Muscle of leg (tissue), 11 donors: ENCODE measurements around the gene CFAP157. TPM values are rescaled to one million over a fixed set of nuclear protein-coding genes. Genes with fewer than 3 reads are reported as not detected.

ENCODE experiments used
- DNase-seq: peaks from one replicate; pipeline ENCODE4 v3.0.0; 2013
- H3K27ac ChIP-seq: one replicate; pipeline ENCODE4 v1.5.1; 2013; ENCODE audit warnings: mild to moderate bottlenecking, low read length, control low read depth
- H3K27me3 ChIP-seq: one replicate; pipeline ENCODE4 v1.6.1; 2013; ENCODE audit warnings: low read length; ENCODE audit not compliant: control insufficient read depth, insufficient read depth
- H3K36me3 ChIP-seq: one replicate; pipeline ENCODE4 v1.6.1; 2013; ENCODE audit warnings: low read length; ENCODE audit not compliant: control insufficient read depth, insufficient read depth
- H3K4me1 ChIP-seq: one replicate; pipeline ENCODE4 v1.6.1; 2013; ENCODE audit warnings: low read length; ENCODE audit not compliant: control insufficient read depth, insufficient read depth
- H3K4me3 ChIP-seq: one replicate; pipeline ENCODE4 v1.5.1; 2013; ENCODE audit warnings: low read length, control low read depth
- H3K9me3 ChIP-seq: replicated peaks from 2 replicates; pipeline ENCODE4 v1.6.1; 2013; ENCODE audit warnings: low read depth, low read length; ENCODE audit not compliant: control insufficient read depth
- WGBS: methylation state at CpG from one replicate; pipeline ENCODE4 v1.1.5; 2013; ENCODE audit warnings: missing lambda C conversion rate; ENCODE audit not compliant: insufficient coverage; 5-methylcytosine and 5-hydroxymethylcytosine counted together
- polyA plus RNA-seq, 8 donors: library from polyadenylated mRNA; unstranded; fragments of 120-200 nt; gene quantifications; one replicate each; pipeline versions ENCODE4 v1.2.1 to v1.2.3, GENCODE V29; 2013; ENCODE audit warnings: inconsistent platforms in 1 of 8, low replicate concordance in 1 of 8; ENCODE audit not compliant: insufficient read length in 8 of 8, insufficient read depth in 1 of 8
- total RNA-seq: library from RNA; stranded (reverse); fragments of 120-200 nt; gene quantifications from one replicate; pipeline ENCODE4 v1.2.4, GENCODE V29; 2013

Gene CFAP157
- total and polyA plus RNA-seq, 9 donors = 0.84 to 2.4 (median 1.3) TPM; not detected in 1

DNA sequence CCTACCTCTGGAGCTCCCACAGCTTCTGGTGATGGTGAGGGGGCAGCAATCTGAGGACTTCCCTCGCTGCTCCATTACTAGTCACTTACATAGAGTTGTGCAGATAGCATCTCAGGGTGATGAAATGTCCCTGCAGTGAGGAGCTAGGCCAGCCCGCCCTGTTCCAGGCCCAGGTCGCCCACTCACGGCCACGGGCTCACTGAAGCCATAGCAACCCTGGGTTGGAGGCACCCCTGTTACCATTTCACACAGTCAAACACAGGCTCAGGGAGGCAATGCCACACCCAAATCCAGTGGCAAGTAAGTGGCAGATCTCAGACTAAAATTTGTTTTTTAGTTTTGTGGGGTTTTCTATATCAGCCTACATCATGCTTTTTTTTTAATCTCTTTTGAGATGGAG is 52.1 kb downstream of the CFAP157 start:
- DNase-seq = no peak
- no peak overlapping the region for H3K4me3 ChIP-seq
- H3K4me1 ChIP-seq = peaks cover 35% of the 10 kb centered on the region
- H3K36me3 ChIP-seq = peaks cover 19% of the 10 kb centered on the region
- peaks cover 20% of the 10 kb centered on the region for H3K27me3 ChIP-seq
- no peak overlapping the region for H3K27ac ChIP-seq
- no peaks in the 10 kb centered on the region for H3K9me3 ChIP-seq
- 100% methylated on average over 2 of the region's 5 CpGs for WGBS

DNA sequence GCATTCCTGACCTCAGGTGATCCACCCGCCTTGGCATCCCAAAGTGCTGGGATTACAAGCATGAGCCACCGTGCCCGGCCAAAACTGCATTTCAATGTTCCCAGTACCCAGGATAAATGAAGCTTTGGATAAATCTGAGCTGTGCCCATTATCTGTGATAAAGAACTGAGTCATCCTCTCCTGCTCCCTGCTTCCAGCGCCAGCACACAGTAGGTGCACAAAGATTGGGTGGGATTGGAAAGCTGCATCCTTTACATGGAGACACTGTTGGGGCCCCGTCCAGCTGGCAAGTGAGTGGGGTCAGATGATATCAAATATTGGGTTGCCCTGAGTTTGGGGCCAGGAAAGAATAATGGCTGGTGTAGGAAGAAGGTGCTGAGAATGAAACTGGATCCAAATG is 54.3 kb downstream of the CFAP157 start:
- Histone ChIP-seq H3K4me1 (peaks cover 25% of the 10 kb centered on the region), H3K4me3 (no peak overlapping the region), H3K36me3 (peaks cover 19% of the 10 kb centered on the region), H3K27ac (peak overlapping the region; percentile 29), H3K27me3 (peaks cover 4% of the 10 kb centered on the region), H3K9me3 (no peaks in the 10 kb centered on the region)
- DNase-seq = no peak
- WGBS = 80% methylated on average over 5 of the region's 5 CpGs

DNA sequence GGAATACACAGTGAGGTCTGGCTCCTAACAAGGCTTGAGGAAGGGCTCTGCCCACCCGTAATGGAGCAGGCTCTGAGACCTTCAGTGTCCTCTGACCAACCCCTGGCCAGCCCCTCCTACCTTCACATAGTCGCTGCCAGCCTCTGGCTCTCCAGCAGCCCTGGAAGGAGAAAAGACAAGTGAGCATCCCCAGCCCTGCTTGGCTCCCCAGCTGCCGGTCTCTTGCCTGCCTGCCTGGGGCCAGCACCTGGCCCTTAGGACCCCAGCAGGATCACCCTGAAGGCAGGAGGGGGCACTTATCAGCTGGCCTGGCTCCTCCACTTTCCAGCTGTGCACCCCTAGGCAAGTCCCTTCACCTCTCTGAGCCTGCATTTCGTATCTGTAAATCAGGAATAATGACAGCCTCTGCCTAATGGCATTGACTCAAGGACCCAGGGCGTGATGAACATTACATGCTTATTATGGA is 54.7 kb downstream of the CFAP157 start:
- Histone ChIP-seq H3K27ac (peak overlapping the region; percentile 71), H3K36me3 (peaks cover 16% of the 10 kb centered on the region), H3K4me3 (no peak overlapping the region), H3K4me1 (peaks cover 25% of the 10 kb centered on the region), H3K27me3 (peaks cover 2% of the 10 kb centered on the region), H3K9me3 (no peaks in the 10 kb centered on the region)
- WGBS = 39% methylated on average over 4 of the region's 5 CpGs
- no peak for DNase-seq

DNA sequence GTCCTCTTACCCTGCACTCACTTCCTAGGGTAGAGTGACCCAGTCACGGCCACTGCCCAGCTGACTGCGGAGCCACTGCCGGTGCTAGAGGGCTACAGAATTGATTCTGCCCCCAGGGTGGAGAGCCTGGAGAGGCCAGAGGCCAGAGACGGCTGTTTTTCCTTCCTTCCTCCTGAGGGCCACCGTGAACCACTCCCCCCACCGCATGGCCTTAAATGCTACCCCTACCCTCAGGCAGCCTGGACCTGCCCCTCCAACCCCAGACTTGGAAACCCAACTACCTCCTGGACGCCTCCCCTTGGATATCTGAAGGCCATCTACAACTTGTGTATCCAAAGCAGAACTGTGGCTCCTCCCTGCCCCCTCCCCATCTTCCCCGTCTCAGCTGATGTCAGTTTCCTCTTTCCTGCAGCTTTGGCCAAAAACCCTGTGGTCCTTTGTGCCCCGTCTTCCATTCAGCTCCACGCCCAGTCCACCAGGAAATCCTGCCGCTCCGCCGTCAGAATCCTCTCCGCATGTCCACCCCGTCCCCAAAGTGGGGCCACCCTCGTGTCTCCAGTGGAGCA is 55.4 kb downstream of the CFAP157 start:
- Histone ChIP-seq H3K36me3 (peaks cover 21% of the 10 kb centered on the region), H3K27ac (peak overlapping the region; percentile 71), H3K9me3 (no peaks in the 10 kb centered on the region), H3K4me3 (no peak overlapping the region), H3K27me3 (peaks cover 2% of the 10 kb centered on the region), H3K4me1 (peaks cover 31% of the 10 kb centered on the region)
- 23% methylated on average over 16 of the region's 16 CpGs for WGBS
- DNase-seq = peak; percentile 64

DNA sequence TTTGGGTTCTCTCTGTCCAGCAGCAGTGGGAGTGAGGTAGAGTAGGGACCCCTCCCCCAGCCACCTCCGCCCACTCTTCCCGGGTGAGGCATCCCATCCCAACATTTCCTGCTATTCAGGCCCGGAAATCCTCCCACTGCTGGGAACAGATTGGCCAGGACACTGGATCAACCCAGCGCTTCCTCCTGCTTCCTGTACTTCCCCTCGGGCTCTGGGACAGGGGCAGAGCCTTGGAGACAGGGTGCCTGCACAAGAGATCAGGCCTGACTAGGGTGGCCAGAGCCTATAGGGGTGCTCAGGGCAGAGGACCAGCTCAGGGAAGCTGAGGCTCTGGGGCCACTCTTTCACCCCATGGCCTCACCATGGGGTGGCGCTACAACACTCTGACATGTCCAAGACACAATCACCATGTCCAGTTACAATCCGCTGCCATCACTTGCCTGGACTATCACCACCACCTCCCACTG is 57.2 kb downstream of the CFAP157 start:
- H3K9me3 ChIP-seq = no peaks in the 10 kb centered on the region
- DNase-seq = peak; percentile 62
- peaks cover 2% of the 10 kb centered on the region for H3K27me3 ChIP-seq
- H3K36me3 ChIP-seq = peaks cover 20% of the 10 kb centered on the region
- 40% methylated on average over 7 of the region's 7 CpGs for WGBS
- no peak overlapping the region for H3K4me3 ChIP-seq
- peaks cover 43% of the 10 kb centered on the region for H3K4me1 ChIP-seq
- peak overlapping the region; percentile 71 for H3K27ac ChIP-seq

DNA sequence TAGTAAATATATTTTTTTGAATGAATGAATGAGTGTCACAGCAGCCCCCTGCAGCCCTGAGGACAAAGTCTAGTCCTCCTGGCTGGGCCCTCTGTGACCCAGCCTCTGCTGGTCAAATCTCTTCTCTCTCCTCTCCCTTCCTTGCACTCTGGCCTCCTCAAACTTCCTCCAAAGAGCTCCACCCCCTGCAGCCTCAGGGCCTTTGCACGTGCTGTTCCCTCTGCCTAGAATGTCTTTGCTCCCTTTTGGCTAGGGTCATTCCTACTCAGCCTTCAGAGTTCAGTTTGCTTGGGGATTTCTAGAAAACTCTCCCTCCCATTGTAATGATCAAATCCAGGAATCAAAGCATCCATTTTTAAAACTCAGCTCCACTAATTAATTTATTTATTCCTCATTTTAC is 58.6 kb downstream of the CFAP157 start:
- H3K9me3 ChIP-seq = no peaks in the 10 kb centered on the region
- no peak overlapping the region for H3K27ac ChIP-seq
- H3K27me3 ChIP-seq = peaks cover 2% of the 10 kb centered on the region
- H3K36me3 ChIP-seq = peaks cover 17% of the 10 kb centered on the region
- no peak for DNase-seq
- peaks cover 50% of the 10 kb centered on the region for H3K4me1 ChIP-seq
- no peak overlapping the region for H3K4me3 ChIP-seq
- 70% methylated on average over 1 of the region's 1 CpG for WGBS

Other genes with a start within 250 kb of the CFAP157 start
- gene STXBP1, start 94.7 kb upstream of the CFAP157 start, total RNA-seq = 5.3 TPM
- 10 to 100 TPM; 11.9 to 19.5 (median 13.4) TPM for gene STXBP1, start 94.7 kb upstream of the CFAP157 start, polyA plus RNA-seq
- gene PTRH1, start 8.7 kb downstream of the CFAP157 start, total RNA-seq = 9.4 TPM
- 10 to 100 TPM in 1 of 8 donors, 1 to 10 TPM in 7; 7.5 to 11.1 (median 9.1) TPM for gene PTRH1, start 8.7 kb downstream of the CFAP157 start, polyA plus RNA-seq
- gene TTC16, start 9.1 kb downstream of the CFAP157 start, total RNA-seq = not detected
- under 1 TPM in 5 of 8 donors, not detected in 3; 0.02 to 0.08 (median 0.07) TPM for gene TTC16, start 9.1 kb downstream of the CFAP157 start, polyA plus RNA-seq
- gene TOR2A, start 28.3 kb downstream of the CFAP157 start, total RNA-seq = 3.7 TPM
- gene TOR2A, start 28.3 kb downstream of the CFAP157 start, polyA plus RNA-seq = 10 to 100 TPM in 2 of 8 donors, 1 to 10 TPM in 6; 8.7 to 10.0 (median 9.2) TPM
- gene SH2D3C, start 71.7 kb downstream of the CFAP157 start, total RNA-seq = 12.4 TPM
- gene SH2D3C, start 71.7 kb downstream of the CFAP157 start, polyA plus RNA-seq = 10 to 100 TPM; 17.2 to 22.5 (median 20.2) TPM
- 28.4 TPM for gene CDK9, start 79.0 kb downstream of the CFAP157 start, total RNA-seq
- gene CDK9, start 79.0 kb downstream of the CFAP157 start, polyA plus RNA-seq = 10 to 100 TPM; 41.3 to 60.5 (median 51.9) TPM
- 34.7 TPM for gene FPGS, start 95.9 kb downstream of the CFAP157 start, total RNA-seq
- 10 to 100 TPM; 38.6 to 52.4 (median 45.1) TPM for gene FPGS, start 95.9 kb downstream of the CFAP157 start, polyA plus RNA-seq
- gene ENG, start 147.7 kb downstream of the CFAP157 start, total RNA-seq = 9.3 TPM
- gene ENG, start 147.7 kb downstream of the CFAP157 start, polyA plus RNA-seq = 10 to 100 TPM; 53.3 to 77.3 (median 61.4) TPM
- gene AK1, start 170.7 kb downstream of the CFAP157 start, total RNA-seq = 921 TPM
- 1,000 to 10,000 TPM in 5 of 8 donors, 100 to 1,000 TPM in 3; 579 to 1,396 (median 1,101) TPM for gene AK1, start 170.7 kb downstream of the CFAP157 start, polyA plus RNA-seq
- gene ST6GALNAC6, start 192.6 kb downstream of the CFAP157 start, total RNA-seq = 44.9 TPM
- 10 to 100 TPM; 35.9 to 60.6 (median 49.0) TPM for gene ST6GALNAC6, start 192.6 kb downstream of the CFAP157 start, polyA plus RNA-seq
- gene ST6GALNAC4, start 210.1 kb downstream of the CFAP157 start, total RNA-seq = 21.0 TPM
- 10 to 100 TPM; 23.2 to 41.0 (median 31.2) TPM for gene ST6GALNAC4, start 210.1 kb downstream of the CFAP157 start, polyA plus RNA-seq
- 0.49 TPM for gene PIP5KL1, start 223.8 kb downstream of the CFAP157 start, total RNA-seq
- gene PIP5KL1, start 223.8 kb downstream of the CFAP157 start, polyA plus RNA-seq = 1 to 10 TPM in 7 of 8 donors, under 1 TPM in 1; 0.42 to 3.5 (median 2.3) TPM
- gene DPM2, start 230.9 kb downstream of the CFAP157 start, total RNA-seq = 16.7 TPM
- gene DPM2, start 230.9 kb downstream of the CFAP157 start, polyA plus RNA-seq = 10 to 100 TPM; 20.0 to 26.8 (median 23.6) TPM